GM21717 (cell line): ENCODE results near the gene ABLIM1.

Source experiments
- ATAC-seq: cut with Tn5 transposase; IDR thresholded peaks from one replicate; pipeline ENCODE4 v1.9.1; 2021; ENCODE audit warnings: mild to moderate bottlenecking, moderate library complexity; ENCODE audit not compliant: unreplicated experiment

Gene ABLIM1

GRCh38 chr10:114498413-114499111 is 159.5 kb downstream of the ABLIM1 start:
- ATAC-seq, result peak; percentile 57

- no peak for ATAC-seq
Measured at GRCh38 chr10:114495303-114495702, 162.8 kb downstream of the ABLIM1 start.

DNA sequence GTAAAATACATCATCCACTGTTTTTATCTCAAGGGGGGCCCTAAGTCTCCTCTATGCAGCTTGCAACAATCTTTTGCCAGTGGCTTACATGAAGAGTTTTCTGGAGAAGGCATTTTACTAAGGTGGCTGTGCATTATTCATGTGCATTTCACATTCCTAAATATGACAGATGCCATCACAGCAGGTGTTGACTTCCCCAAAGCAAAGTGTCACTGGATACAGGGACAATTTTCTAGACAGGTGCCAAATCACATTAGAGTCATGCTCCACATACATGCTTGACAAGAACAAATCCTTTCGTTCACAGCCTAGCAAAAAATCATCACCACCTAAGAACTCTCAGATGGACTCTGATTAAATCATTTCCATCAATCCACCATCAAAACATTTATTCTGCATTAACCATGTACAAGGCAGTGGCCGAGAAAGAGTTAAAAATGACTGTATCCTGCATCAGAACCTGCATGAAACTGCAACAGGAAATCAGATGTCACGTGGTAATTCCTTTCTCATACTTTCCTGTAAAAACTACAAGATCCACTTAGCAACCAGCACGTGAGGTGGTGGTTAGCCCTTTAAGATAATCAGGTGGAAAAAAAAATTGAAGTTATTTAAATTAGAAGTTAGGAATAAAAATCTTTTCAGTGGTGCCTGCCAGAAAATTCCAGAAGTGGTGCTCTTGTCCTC is 165.6 kb downstream of the ABLIM1 start:
- ATAC-seq, result no peak

- no peak for ATAC-seq
Measured at GRCh38 chr10:114491933-114492332, 166.1 kb downstream of the ABLIM1 start.

GRCh38 chr10:114491419-114491818 is 166.7 kb downstream of the ABLIM1 start:
- no peak for ATAC-seq

DNA sequence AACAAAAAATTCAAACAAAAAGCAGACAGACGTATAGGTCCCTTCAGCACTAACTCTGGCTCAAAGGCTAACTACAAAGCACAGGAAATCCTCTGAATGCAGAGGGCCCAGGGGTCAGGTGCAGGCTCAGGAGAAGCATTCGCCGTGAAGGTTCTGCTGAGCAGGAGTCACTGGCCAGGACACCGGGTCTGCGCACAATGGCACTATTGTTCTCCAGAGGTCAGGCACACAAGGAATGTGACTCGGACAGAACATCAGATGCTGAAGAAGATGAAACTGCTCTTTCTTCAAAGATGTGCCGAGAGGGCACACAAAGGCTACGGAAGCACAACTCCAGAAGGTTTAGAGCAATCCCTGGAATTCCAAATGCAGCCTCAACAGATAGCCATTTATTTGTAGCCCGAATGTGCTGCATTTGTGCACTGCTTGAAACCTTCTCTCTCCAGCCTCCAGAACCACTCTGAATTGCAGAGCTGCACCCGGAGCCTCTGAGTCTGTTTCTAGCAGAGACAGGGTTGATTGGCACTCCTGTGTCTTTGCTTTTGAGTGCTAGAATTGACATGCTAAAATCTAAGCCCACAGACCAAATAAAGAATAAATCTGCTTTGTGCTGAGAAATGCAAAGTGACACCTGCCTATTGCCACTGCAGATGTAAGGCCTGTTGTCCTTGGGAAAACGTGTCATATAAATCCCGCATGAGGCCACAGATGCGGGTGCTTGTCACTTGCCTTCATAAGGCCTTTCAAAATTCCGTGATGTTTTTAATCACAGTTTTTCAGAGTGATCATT is 168.4 kb downstream of the ABLIM1 start:
- no peak for ATAC-seq

DNA sequence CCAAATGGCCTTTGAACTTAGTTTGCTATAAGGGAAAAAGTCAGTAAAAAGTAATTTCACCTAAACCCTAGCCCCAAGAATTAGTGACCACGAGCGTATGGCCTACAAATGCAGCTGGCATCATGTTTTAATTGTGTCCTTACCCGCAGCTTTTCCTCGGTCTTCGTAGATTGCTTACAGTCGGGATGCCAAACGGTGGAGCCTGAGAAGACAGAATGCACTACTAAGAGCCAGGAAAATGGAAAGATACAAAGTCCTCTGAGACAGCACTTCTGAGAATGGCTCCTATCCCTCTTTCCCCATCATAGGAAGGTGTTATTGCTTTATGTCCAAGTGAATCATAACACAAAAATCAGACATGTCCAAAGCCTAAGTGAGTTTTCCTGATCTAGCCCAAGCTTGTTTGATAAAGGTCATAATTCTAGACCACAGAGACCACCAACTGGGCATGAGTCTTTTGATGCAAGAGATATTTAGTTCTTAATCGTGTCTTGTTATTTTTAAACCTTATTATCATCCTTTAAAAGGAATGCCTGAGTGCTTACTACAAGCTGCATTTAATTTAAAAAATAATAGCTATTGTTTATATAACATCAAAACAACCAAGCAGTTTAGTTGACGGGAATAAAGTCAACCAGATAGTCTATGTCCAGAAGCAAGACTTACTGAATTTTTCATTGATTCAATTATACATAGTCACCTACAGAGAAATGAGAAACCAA is 170.1 kb downstream of the ABLIM1 start:
- no peak for ATAC-seq

DNA sequence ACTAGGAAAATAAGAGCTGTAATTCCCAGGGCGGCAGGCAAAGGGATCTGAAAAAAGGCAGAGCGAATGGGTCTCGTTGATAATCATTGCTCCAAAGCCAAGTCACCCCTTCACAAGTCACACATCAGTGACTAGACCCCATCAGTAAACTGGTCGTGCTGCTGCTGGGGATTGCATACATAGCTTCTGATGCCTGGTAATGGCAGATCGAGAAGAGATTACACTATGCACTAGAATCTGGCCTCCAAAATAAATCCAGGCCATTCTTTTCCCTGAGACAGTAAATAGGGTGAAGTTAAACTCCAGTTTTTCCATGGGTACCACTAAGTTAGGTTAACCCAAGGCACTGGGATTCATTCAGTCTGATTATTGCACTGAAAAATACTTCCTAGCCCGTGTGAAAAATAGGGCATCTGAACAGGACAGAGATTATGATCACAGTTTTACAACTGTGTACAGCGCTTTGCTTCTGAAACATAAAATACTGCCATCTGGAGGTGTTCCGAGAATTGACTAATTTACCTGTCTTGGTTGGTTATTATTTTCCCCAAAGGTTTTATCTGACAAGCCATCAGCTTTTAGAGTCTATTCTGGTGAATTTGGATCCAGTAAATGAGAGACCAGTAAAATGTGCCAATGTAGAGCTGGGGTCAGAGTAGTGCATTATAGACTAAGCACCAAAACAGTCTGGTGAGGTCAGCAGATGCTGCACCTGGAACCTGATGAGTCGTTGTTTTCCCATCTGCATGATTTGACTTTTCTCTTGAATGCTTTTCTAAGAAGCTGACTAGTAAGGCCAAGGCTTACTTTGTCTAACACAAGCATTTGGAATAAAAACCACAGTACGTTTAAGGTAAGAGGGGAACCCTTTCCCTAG is 170.9 kb downstream of the ABLIM1 start:
- ATAC-seq, result no peak

DNA sequence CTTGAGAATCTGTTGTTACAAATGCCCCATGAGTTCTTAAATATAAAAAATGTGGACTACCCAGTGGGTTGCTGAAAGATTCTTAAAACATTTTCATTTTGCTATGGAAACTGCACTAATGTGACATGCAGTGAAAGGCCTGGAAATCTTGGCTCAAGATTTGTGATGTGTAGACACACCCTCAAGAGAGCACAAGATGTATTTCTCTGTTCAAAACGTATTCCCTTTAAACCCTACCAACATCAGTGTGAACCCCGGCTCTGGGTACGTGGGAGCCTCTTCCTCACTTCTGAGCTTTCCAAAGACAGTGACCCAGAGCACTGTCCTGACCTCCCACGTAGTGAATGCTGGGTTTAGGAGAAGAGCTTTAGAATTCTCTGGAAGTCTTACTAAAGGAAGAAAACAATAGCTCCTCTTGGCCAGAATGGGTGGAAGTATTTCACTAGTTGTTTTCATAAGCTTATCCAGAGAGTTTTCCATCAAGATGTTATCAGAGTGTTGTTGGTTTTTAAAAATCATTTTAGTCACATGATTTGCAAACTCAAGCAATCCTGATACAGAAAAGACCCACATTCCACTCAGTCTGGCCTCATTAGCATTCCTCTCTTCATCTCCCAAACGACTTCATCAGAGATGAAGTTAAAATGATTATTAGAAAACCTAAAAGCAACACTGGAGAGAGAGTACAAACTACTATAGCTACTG is 172.2 kb downstream of the ABLIM1 start:
- ATAC-seq, result no peak

- ATAC-seq, result no peak
Measured at GRCh38 chr10:114483575-114483974, 174.5 kb downstream of the ABLIM1 start.

GRCh38 chr10:114482480-114483304 is 175.4 kb downstream of the ABLIM1 start:
- no peak for ATAC-seq

- no peak for ATAC-seq
Measured at GRCh38 chr10:114481055-114481454, 177.0 kb downstream of the ABLIM1 start.

DNA sequence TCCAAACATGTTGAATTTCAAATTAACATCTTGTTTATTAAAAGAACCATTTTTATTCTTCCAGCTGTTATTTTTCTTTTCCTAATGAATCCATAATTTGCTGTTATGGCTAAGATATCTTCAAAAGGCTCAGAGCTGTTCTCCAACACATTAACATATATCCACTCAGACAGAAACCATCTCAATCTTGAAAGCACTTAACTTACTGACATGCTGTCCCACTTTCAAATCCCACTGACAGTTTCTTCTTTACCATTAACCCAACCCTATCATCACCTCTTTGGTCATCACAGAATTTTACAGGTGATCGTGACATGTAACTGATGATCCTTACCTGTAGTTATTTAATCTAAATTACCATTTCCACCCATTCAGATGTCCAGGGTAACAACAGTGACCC is 178.2 kb downstream of the ABLIM1 start:
- no peak for ATAC-seq

DNA sequence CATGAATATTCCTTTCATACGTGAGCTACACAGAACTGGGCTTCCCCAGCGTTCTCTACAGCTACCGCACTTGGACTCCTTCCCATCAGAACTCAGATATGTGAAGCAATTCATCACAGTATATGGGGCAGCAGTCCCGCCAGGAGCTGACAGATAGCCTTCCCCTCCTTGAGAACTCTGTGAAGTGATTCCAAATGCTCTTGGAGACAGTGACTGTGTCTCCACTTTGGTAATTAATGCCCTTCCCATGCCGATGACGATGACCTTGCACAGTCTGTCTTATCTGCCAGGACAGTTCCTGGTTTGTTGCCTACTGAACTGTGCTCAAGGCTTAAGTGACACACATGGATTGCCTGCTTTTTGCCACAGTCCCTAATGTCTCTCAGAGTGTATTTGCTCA is 178.8 kb downstream of the ABLIM1 start:
- ATAC-seq, result no peak

GRCh38 chr10:114478281-114478680 is 179.8 kb downstream of the ABLIM1 start:
- no peak for ATAC-seq

DNA sequence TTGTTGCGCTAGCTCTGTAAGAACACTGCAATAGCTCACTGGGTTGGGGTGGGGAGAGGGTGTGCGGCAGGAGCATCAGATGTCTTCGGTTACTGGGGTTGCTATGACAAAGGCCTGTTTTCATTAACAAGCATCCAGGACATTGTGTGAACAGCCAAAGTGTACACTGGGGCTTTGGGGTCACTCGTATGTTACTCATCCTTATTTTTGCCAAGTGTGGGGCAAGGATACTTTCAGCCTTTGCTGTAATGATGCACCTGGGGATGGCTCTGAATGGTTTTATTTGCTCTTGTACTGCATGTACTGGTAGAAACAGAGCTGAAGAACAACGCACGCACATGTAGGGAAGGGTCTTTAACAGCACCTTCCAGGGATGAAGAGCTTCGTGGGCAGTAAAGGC is 180.8 kb downstream of the ABLIM1 start:
- no peak for ATAC-seq

GRCh38 chr10:114474989-114475388 is 183.1 kb downstream of the ABLIM1 start:
- no peak for ATAC-seq

DNA sequence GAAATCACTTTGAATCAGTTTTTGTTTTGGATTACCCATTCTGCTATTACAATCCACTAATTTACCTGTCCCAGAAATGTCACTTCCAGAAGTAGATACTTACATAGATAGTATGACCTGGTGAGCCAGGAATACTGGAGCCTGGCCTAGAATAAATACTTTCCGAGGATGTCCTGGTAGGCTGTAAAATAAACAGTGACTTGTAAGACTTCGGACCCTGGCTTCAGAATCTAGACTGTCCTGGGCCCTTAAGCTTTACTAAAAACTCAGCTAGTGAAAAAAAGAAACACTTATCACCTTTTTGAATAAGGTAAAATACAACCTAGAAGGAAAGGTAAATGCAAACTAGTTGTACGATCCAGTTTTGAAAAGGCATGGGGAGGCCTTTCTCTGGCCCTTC is 184.3 kb downstream of the ABLIM1 start:
- ATAC-seq, result no peak

GRCh38 chr10:114472877-114473253 is 185.2 kb downstream of the ABLIM1 start:
- ATAC-seq, result no peak
